GM13977 (cell line): ENCODE data around the gene CYB5D1.

Experiments
- DNase-seq: peaks from one replicate; pipeline ENCODE4 v3.0.0; 2012; ENCODE audit warnings: low spot score
- CTCF ChIP-seq: IDR thresholded peaks from 2 replicates; pipeline ENCODE4 v1.5.1; 2012; ENCODE audit warnings: mild to moderate bottlenecking, control low read depth; ENCODE audit not compliant: insufficient read depth; ENCODE audit errors: extremely low read depth, missing control alignments
- in situ Hi-C: fragments of 300-500 bp; cut with MboI; formaldehyde crosslinking; loops from one replicate; pipeline ENCODE4 v1.12.0; 2022; ENCODE audit warnings: low sequenced_read_pairs, low pct_unique_long_range_greater_than_20kb, mixed read lengths, inconsistent platforms; ENCODE audit not compliant: unreplicated experiment

The CYB5D1 gene

GRCh38 chr17:7873051-7873450 lies 15.2 kb downstream of the CYB5D1 start:
- TF ChIP-seq CTCF, result no peak
- in situ Hi-C loops, result no loop called here
- no peak for DNase-seq

GRCh38 chr17:7875804-7876370 lies 18.1 kb downstream of the CYB5D1 start:
- DNase-seq, result no peak
- in situ Hi-C loops, result no loop called here
- no peak for TF ChIP-seq CTCF

GRCh38 chr17:7878234-7878633 lies 20.4 kb downstream of the CYB5D1 start:
- no peak for DNase-seq
- TF ChIP-seq CTCF, result no peak
- in situ Hi-C loops, result no loop called here

GRCh38 chr17:7880076-7880868 lies 22.5 kb downstream of the CYB5D1 start:
- no peak for TF ChIP-seq CTCF
- in situ Hi-C loops, result no loop called here
- DNase-seq, result no peak

GRCh38 chr17:7881276-7882054 lies 23.7 kb downstream of the CYB5D1 start:
- TF ChIP-seq CTCF, result no peak
- DNase-seq, result no peak
- in situ Hi-C loops, result no loop called here

- DNase-seq, result no peak
- in situ Hi-C loops, result no loop called here
- no peak for TF ChIP-seq CTCF
Observed at GRCh38 chr17:7882068-7882467, 24.3 kb downstream of the CYB5D1 start.
